H1 (cell line): ENCODE data around the gene UBAC1. TPM values are rescaled to one million over a fixed set of nuclear protein-coding genes. Genes with fewer than 3 reads are reported as not detected.

Experiments used
- ASH2L ChIP-seq: fragments of 200-600, 300-600 bp; sonication (generic); IDR thresholded peaks from one replicate; pipeline ENCODE4 v1.7.1; 2017; ENCODE audit warnings: low read length
- EP300 ChIP-seq, 2 experiments: IDR thresholded peaks; 1 replicate in 1 of 2; 2 replicates in 1 of 2; pipeline ENCODE4 v1.6.1; 2011 to 2012; ENCODE audit warnings: low read depth in 2 of 2, low read length in 2 of 2, mild to moderate bottlenecking in 2 of 2, borderline replicate concordance in 1 of 2, inconsistent platforms in 1 of 2, moderate library complexity in 1 of 2
- GABPA ChIP-seq: IDR thresholded peaks from 2 replicates; pipeline ENCODE4 v1.6.1; 2011; ENCODE audit warnings: mild to moderate bottlenecking, low read length, moderate library complexity, borderline replicate concordance; ENCODE audit not compliant: insufficient read depth
- POLR2AphosphoS5 ChIP-seq: IDR thresholded peaks from 2 replicates; pipeline ENCODE4 v1.6.1; 2011; ENCODE audit warnings: low read depth, low read length
- POU5F1 ChIP-seq: IDR thresholded peaks from 2 replicates; pipeline ENCODE4 v1.6.1; 2011; ENCODE audit warnings: low read depth, mild to moderate bottlenecking, low read length, moderate library complexity
- TBP ChIP-seq: IDR thresholded peaks from 2 replicates; pipeline ENCODE4 v1.6.1; 2011; ENCODE audit warnings: low read depth, low read length, improper control_type of control experiment
- USF2 ChIP-seq: IDR thresholded peaks from 2 replicates; pipeline ENCODE4 v1.6.1; 2011; ENCODE audit warnings: low read length, improper control_type of control experiment
- polyA plus RNA-seq, 7 experiments: library from polyadenylated mRNA; depleted of rRNA in 3 of 7; stranded (reverse) in 5 of 7; unstranded in 2 of 7; fragments of >200 nt in 5 of 7; fragments of 200-250 nt in 2 of 7; gene quantifications; 1 replicate in 5 of 7; 2 replicates in 1 of 7; 4 replicates in 1 of 7; pipeline versions ENCODE4 v1.2.1 to v1.2.3, GENCODE V29; 2011 to 2013; ENCODE audit warnings: missing spikeins in 2 of 7, mixed read lengths in 2 of 7
- total RNA-seq: library from RNA; stranded (reverse); fragmentation: NEBNext Ultra II Directional; extraction: Animal tissue kit (Norgen Biotek cat#: 25700); gene quantifications from 2 replicates; pipeline ENCODE4 v1.2.1, GENCODE V29; 2021

Gene UBAC1
- total and polyA plus RNA-seq, 2 of the 8 experiments (the other 6 are each of a cell fraction or from before 2014, with no cell fraction given), result 59.3 to 85.2 TPM

GRCh38 chr9:135930446-135931345 lies 30.5 kb downstream of the UBAC1 start (continued):
- TF ChIP-seq POU5F1 (no peak), GABPA (no peak), ASH2L (no peak), POLR2AphosphoS5 (no peak), USF2 (no peak), EP300 (IDR thresholded peaks at IDR 0.05; ENCODE audit: borderline replicate concordance in 1 of 2, low read depth in 2 of 2, low read length in 2 of 2) (no peak), TBP (no peak)
